Astrocyte (in vitro differentiated cells and primary cell): ENCODE data around the gene TMPRSS6.

Experiments
- CTCF ChIP-seq: IDR thresholded peaks from 2 replicates; pipeline ENCODE4 v1.5.1; 2011; ENCODE audit warnings: low read depth, mild to moderate bottlenecking, inconsistent platforms, low read length, moderate library complexity; ENCODE audit not compliant: insufficient read depth
- EZH2 ChIP-seq: IDR thresholded peaks from 2 replicates; pipeline ENCODE4 v1.6.1; 2012; ENCODE audit warnings: mild to moderate bottlenecking, low read length, inconsistent platforms; ENCODE audit not compliant: insufficient read depth

- TF ChIP-seq CTCF (no peak), EZH2 (no peak)
These were observed 36.5 kb upstream of the TMPRSS6 start for GRCh38 chr22:37146051-37146385.
